G401.6 (cell line): ENCODE results near the gene ATG4B.
A peak's percentile ranks its signal among the peaks of the same experiment; 100 is the strongest.

Experiments used
- FAIRE-seq: peaks from 2 replicates; lab custom pipeline; 2012; peaks lifted over from hg19 to GRCh38; lab: Jason Lieb, UNC

Gene ATG4B

GRCh38 chr2:241695651-241696050 lies 58.2 kb downstream of the ATG4B start:
- no peak for FAIRE-seq

GRCh38 chr2:241701149-241701398 lies 63.6 kb downstream of the ATG4B start:
- peak; percentile 42 for FAIRE-seq

GRCh38 chr2:241701399-241702154 lies 64.1 kb downstream of the ATG4B start, which contains the start of gene ING5:
Gene ING5 (plus strand): TSS chr2:241702039. CDS start chr2:241702066, 27 bp downstream.
- no peak for FAIRE-seq

DNA sequence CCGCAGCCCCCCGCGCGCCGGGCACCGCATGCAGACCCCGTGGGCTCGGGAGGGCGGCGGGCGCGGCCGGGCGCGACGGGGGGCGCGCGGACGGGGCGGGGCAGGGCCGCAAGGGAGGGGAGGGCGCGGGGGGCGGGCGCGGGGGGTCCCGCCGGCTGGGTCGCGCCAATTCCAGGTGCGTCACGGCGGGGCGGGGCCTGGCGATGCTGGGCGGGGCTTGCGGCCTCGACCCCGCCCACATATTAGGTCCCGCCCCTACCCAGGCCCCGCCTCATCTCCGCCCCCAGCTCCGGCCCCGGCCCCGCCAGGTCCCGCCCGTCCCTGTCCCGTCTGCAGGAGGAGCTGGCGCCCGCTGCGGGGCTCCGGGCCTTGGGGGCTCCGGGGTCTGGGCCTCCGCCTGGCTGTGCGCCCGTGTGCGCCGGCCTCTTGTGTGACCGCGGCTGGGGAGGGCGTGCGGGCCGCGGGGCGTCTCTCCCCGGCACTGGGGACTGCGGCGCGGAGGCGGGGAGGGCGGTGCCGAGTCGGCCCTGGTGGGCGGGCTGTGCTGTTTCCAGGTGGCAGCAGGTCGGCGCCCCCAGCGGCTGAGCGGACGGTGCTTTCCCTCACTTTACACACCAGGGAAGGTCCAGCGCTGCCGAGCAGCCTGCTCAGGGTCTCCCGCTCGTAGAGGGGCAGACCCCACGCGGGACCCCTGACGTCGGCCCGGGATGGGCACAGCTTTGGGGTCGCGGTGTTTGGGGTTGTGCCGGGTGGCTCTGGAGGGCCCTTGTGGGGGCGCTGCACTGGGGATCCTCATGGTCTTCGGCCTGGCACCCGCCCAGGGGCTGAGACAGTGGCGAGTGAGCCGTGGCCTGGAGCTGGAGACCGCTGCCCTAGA lies 64.9 kb downstream of the ATG4B start:
- no peak for FAIRE-seq

- no peak for FAIRE-seq
Observed at GRCh38 chr2:241703032-241703604, 65.6 kb downstream of the ATG4B start.

DNA sequence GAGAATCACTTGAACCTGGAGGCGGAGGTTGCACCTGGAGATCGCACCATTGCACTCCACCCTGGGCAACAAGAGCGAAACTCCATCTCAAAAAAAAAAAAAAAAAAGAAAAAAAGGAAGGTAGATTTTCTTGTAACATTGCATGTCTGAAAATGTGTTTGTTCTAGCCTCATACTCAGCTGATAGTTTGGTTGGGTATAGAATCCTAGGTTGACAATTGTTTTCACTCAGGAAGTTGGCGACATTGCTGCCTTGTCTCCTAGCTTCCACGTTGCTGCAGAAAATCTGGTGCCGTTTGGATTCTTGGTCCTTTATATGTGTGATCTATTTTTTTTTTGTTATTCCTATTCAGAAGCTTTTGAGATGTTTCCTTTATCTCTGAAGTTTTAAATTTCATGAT lies 69.0 kb downstream of the ATG4B start:
- no peak for FAIRE-seq

DNA sequence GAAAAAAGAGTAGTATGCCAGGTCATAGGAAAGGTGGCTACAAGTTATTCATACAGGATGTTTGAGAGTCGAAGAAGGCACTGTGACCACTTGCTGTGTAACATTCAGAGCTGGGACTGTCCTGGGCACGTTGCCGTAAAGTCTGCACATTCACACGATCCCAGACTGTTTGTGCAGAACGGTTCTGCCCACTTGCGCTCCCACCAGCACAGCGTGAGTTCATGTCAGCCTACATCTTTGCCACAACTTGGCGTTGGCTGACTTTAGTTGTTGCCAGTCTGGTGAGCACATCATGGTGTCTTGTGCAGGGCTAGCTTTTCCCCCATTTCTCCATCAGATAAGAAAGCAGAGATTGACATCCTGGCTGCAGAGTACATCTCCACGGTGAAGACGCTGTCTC lies 71.4 kb downstream of the ATG4B start:
- FAIRE-seq = no peak

- FAIRE-seq = no peak
Observed at GRCh38 chr2:241719093-241719492, 81.6 kb downstream of the ATG4B start.

DNA sequence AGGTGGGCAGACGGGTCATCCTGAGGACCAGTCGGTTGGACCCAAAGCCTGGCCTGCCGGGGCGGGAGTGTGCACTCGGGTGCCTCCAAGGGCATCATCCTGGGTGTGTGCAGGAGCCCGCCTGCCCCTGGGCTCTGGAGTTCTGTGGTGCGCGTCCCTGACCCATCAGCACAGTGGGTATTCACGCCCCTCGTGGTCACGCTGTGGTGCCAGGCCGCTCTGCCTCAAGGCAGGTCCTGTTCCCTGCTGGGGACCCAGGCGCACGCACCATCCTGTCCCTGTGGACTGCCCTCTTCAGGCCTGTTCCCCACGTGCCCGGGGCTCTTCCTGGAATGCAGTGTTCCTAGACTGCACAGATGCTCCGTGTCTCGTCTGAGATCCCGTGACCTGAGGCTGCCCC lies 82.6 kb downstream of the ATG4B start:
- no peak for FAIRE-seq

- FAIRE-seq = no peak
Observed at GRCh38 chr2:241720560-241720959, 83.1 kb downstream of the ATG4B start.

- FAIRE-seq = no peak
Observed at GRCh38 chr2:241721852-241722251, 84.4 kb downstream of the ATG4B start.

DNA sequence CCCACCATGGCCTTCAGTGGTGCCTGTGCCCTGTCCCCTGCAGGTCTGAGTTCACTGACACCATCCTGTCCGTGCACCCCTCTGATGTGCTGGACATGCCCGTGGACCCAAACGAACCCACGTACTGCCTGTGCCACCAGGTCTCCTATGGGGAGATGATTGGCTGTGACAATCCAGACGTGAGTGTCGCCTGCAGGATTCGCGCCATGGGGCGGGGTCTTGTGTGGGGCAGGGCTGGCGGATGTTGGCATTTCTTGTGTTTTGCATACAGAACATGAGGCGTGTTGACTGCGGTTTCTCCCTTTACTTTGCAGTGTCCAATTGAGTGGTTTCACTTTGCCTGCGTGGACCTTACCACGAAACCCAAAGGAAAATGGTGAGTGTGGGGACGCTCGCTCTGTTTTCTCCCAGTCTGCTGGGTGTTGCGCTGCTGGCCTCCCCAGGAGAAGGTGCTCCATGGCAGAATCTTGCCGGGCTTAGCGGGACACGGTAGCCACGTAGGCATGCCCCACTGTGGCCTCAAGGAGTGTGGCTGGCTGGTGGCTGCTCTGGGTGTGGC lies 85.5 kb downstream of the ATG4B start:
- FAIRE-seq = no peak
